H1 (cell line): ENCODE results near the gene RALGAPA1.

Experiments used
- CTCF ChIP-seq, 3 experiments: IDR thresholded peaks; 1 replicate in 2 of 3; 2 replicates in 1 of 3; pipeline versions ENCODE4 v1.5.1 to v1.6.1; 2011; ENCODE audit warnings: low read length in 3 of 3, mild to moderate bottlenecking in 3 of 3, inconsistent platforms in 2 of 3, low read depth in 1 of 3, moderate library complexity in 1 of 3; ENCODE audit not compliant: insufficient read depth in 1 of 3; ENCODE audit errors: control extremely low read depth in 1 of 3
- EZH2 ChIP-seq: fragments of 200-600 bp; sonication (generic); IDR thresholded peaks from 2 replicates; pipeline ENCODE4 v1.7.1; 2012; ENCODE audit warnings: low read depth, mild to moderate bottlenecking, moderate library complexity, low read length, inconsistent platforms; ENCODE audit not compliant: severe bottlenecking
- JUN ChIP-seq: IDR thresholded peaks from 2 replicates; pipeline ENCODE4 v1.6.1; 2011; ENCODE audit warnings: low read depth, mild to moderate bottlenecking, improper control_type of control experiment, low read length
- POLR2A ChIP-seq, 2 experiments: IDR thresholded peaks; 1 replicate in 1 of 2; 2 replicates in 1 of 2; pipeline ENCODE4 v1.6.1; 2011; ENCODE audit warnings: low read depth in 2 of 2, low read length in 2 of 2, mild to moderate bottlenecking in 2 of 2; ENCODE audit errors: control extremely low read depth in 1 of 2
- SP1 ChIP-seq: IDR thresholded peaks from 2 replicates; pipeline ENCODE4 v1.6.1; 2011; ENCODE audit warnings: low read depth, low read length

- TF ChIP-seq JUN = no peak
- no peak for TF ChIP-seq SP1
- no peak for TF ChIP-seq POLR2A (IDR thresholded peaks at IDR 0.05; ENCODE audit: control extremely low read depth in 1 of 2, low read depth in 2 of 2, low read length in 2 of 2)
- TF ChIP-seq CTCF (IDR thresholded peaks at IDR 0.05; ENCODE audit: control extremely low read depth in 1 of 3, insufficient read depth in 1 of 3, low read depth in 1 of 3, low read length in 3 of 3) = no peak
- no peak for TF ChIP-seq EZH2
These were observed 316.5 kb downstream of the RALGAPA1 start for GRCh38 chr14:35492569-35493014.
